Measurements from ENCODE around the gene LOXL4. TPM values are rescaled to one million over a fixed set of nuclear protein-coding genes. Genes with fewer than 3 reads are reported as not detected.

The LOXL4 gene
- total RNA-seq, 1 experiment from 2014 or later: 1.3 TPM

DNA sequence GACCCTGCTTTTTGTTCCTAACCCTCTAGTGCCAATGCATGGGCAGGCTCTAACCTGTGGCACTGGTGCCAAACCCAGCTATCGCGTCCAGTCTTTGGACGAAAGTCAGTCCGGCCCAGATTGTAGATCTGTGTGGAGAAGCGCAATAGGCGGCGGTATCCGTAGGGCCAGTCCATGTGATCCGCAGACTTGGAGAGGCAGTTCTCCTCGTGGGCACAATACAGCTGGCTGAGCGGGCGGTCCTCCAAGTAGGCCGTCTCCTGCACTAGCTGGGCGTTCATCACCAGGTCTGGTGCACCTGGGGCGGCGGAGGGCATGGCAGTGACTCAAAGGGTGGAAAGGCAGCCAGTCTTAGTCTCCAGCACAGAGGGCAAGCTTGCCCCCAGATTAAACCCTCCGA, 14.5 kb downstream of the LOXL4 start:
- ATAC-seq (no peak), DNase-seq (ENCODE audit: low read depth, low spot score) (no peak)
- intact Hi-C loops (cut with micrococcal nuclease): no loop called here
- Histone ChIP-seq H3K27ac (ENCODE audit: low read depth, low read length) (no peak overlapping the region), H2AFZ (ENCODE audit: low read depth, low read length, poor library complexity, severe bottlenecking) (no peak overlapping the region), H3K9me3 (ENCODE audit: control insufficient read depth in 1 of 2, insufficient read depth in 1 of 2, low read depth in 1 of 2, low read length in 2 of 2) (no peaks in the 10 kb centered on the region), H4K20me1 (ENCODE audit: insufficient read depth) (no peaks in the 10 kb centered on the region), H3K27me3 (ENCODE audit: insufficient read depth, low read length) (no peaks in the 10 kb centered on the region), H3K79me2 (ENCODE audit: insufficient read depth, low read length) (no peaks in the 10 kb centered on the region), H3K4me3 (replicated peaks in 1 of 2; ENCODE audit: low read depth in 1 of 2, low read length in 2 of 2) (no peak overlapping the region), H3K4me1 (ENCODE audit: control insufficient read depth in 1 of 2, insufficient read depth in 2 of 2, low read length in 2 of 2) (no peaks in the 10 kb centered on the region), H3K9ac (ENCODE audit: low read length) (no peak overlapping the region), H3K4me2 (ENCODE audit: low read length) (no peak overlapping the region), H3K9me2 (ENCODE audit: insufficient read depth) (no peaks in the 10 kb centered on the region), H3K36me3 (ENCODE audit: control insufficient read depth in 1 of 2, insufficient read depth in 2 of 2, low read length in 2 of 2) (peaks cover 0 to under 1% of the 10 kb centered on the region in 2 experiments; a peak in 1 of 4 replicates)
- BruUV-seq (replicated peaks): no TSS peak
- TF ChIP-seq SP1 (IDR thresholded peaks at IDR 0.05; ENCODE audit: low read depth): no peak
- TF ChIP-seq EGR1 (IDR thresholded peaks at IDR 0.05; ENCODE audit: low read depth): no peak
- ChIA-PET RAD21 (ENCODE audit: low non-redundant PET in 1 of 2, low total read pairs in 2 of 2, uncharacterized antibody in 2 of 2, unreplicated experiment in 2 of 2) (no interaction called here), POLR2A (no interaction called here), CTCF (no interaction called here)

DNA sequence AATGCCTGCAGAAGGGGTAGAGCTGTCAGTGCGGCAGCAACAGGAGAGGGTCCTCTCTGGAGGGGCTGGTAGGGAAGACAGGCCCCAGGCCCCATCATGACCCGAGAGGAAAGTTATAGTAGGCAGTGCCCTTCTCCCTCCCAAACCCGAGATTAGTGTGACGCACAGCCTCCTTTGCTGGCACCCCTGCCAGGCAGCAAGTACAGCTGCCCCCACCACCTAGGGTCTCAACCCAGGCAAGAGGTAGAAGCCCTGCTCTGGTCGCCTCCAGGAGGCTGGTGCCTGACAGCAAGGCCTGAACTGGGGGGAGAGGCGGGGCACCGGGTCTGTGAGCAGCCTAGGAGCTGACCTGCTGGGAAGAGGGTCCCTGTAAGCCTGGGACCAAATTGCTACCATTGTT, 15.5 kb downstream of the LOXL4 start:
- Histone ChIP-seq H3K4me2 (ENCODE audit: low read length) (no peak overlapping the region), H3K36me3 (ENCODE audit: control insufficient read depth in 1 of 2, insufficient read depth in 2 of 2, low read length in 2 of 2) (peaks cover 0 to 4% of the 10 kb centered on the region in 2 experiments; a peak in 1 of 4 replicates), H3K4me3 (replicated peaks in 1 of 2; ENCODE audit: low read depth in 1 of 2, low read length in 2 of 2) (no peak overlapping the region), H4K20me1 (ENCODE audit: insufficient read depth) (no peaks in the 10 kb centered on the region), H3K9me2 (ENCODE audit: insufficient read depth) (no peaks in the 10 kb centered on the region), H3K9me3 (ENCODE audit: control insufficient read depth in 1 of 2, insufficient read depth in 1 of 2, low read depth in 1 of 2, low read length in 2 of 2) (no peaks in the 10 kb centered on the region), H3K27ac (ENCODE audit: low read depth, low read length) (no peak overlapping the region), H3K9ac (ENCODE audit: low read length) (no peak overlapping the region), H3K27me3 (ENCODE audit: insufficient read depth, low read length) (no peaks in the 10 kb centered on the region), H2AFZ (ENCODE audit: low read depth, low read length, poor library complexity, severe bottlenecking) (no peak overlapping the region), H3K4me1 (ENCODE audit: control insufficient read depth in 1 of 2, insufficient read depth in 2 of 2, low read length in 2 of 2) (no peaks in the 10 kb centered on the region), H3K79me2 (ENCODE audit: insufficient read depth, low read length) (no peaks in the 10 kb centered on the region)
- ATAC-seq (no peak), DNase-seq (ENCODE audit: low read depth, low spot score) (no peak)
- POLR2A ChIA-PET: no interaction called here
- TF ChIP-seq EGR1 (IDR thresholded peaks at IDR 0.05; ENCODE audit: low read depth) (no peak), CEBPB (IDR thresholded peaks at IDR 0.05; ENCODE audit: low read depth) (no peak), ZNF274 (IDR thresholded peaks at IDR 0.05; ENCODE audit: low read depth, low read length) (no peak), TCF7L2 (IDR thresholded peaks at IDR 0.05; ENCODE audit: borderline replicate concordance, extremely low read depth, insufficient read depth, insufficient read length) (no peak), SIN3A (IDR thresholded peaks at IDR 0.05; ENCODE audit: low read depth) (no peak), EZH2phosphoT487 (IDR thresholded peaks at IDR 0.05; ENCODE audit: borderline replicate concordance) (no peak), SP1 (IDR thresholded peaks at IDR 0.05; ENCODE audit: low read depth) (no peak), SRF (IDR thresholded peaks at IDR 0.05; ENCODE audit: low read depth) (no peak)
- TF ChIP-seq, protein P1, sequence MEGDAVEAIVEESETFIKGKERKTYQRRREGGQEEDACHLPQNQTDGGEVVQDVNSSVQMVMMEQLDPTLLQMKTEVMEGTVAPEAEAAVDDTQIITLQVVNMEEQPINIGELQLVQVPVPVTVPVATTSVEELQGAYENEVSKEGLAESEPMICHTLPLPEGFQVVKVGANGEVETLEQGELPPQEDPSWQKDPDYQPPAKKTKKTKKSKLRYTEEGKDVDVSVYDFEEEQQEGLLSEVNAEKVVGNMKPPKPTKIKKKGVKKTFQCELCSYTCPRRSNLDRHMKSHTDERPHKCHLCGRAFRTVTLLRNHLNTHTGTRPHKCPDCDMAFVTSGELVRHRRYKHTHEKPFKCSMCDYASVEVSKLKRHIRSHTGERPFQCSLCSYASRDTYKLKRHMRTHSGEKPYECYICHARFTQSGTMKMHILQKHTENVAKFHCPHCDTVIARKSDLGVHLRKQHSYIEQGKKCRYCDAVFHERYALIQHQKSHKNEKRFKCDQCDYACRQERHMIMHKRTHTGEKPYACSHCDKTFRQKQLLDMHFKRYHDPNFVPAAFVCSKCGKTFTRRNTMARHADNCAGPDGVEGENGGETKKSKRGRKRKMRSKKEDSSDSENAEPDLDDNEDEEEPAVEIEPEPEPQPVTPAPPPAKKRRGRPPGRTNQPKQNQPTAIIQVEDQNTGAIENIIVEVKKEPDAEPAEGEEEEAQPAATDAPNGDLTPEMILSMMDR (IDR thresholded peaks at IDR 0.05 in 2 of 3, conservative IDR thresholded peaks at IDR 0.05 in 1 of 3; ENCODE audit: borderline replicate concordance in 1 of 3, insufficient read depth in 1 of 3, low read depth in 2 of 3, low read length in 2 of 3): no peak
- RAD21 ChIA-PET (ENCODE audit: low non-redundant PET in 1 of 2, low total read pairs in 2 of 2, uncharacterized antibody in 2 of 2, unreplicated experiment in 2 of 2): no interaction called here
- BruUV-seq (replicated peaks): no TSS peak
- intact Hi-C loops (cut with micrococcal nuclease): no loop called here
- CTCF ChIA-PET: no interaction called here
